ENCODE data around the gene LRRC39.

DNA sequence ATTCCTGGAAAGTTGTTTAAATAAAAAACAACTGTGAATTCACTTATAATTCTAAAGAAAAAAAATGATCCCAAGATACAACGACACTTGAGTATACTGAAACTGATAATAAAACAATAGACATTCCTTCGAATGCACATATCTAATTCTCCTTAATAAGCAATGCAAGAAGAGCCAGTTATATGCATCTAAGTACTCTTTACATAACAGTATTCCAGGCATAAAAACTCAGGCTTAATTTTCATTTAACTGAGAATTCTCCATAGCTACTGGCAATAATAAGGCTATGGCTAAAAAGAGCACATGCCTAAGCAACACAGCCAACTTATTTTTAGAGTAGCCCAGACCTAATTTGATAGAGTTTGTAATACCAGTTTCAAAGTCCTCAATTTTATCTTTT lies 76.5 kb downstream of the LRRC39 start:
- TF ChIP-seq CTCF (IDR thresholded peaks at IDR 0.05; ENCODE audit: insufficient read depth, low read depth, low read length) (no peak), EZH2 (IDR thresholded peaks at IDR 0.05; ENCODE audit: insufficient read depth, low read length) (no peak)
